Skeletal muscle satellite cell (primary cell): Measurements from ENCODE around the gene HMGA1.
A peak's percentile ranks its signal among the peaks of the same experiment; 100 is the strongest.
"Not testable (repeated sequence)": the region's sequence is repeated elsewhere in the genome, so short reads cannot be mapped to it uniquely, and the experiment has no call there.

Source experiments
- H3K27me3 ChIP-seq: 2 replicates; pipeline ENCODE4 v1.7.0; 2013; ENCODE audit warnings: low read length; ENCODE audit not compliant: control insufficient read depth, insufficient read depth
- H3K36me3 ChIP-seq: 2 replicates; pipeline ENCODE4 v1.7.0; 2013; ENCODE audit warnings: mild to moderate bottlenecking, control low read depth, low read length; ENCODE audit not compliant: insufficient read depth
- H3K4me1 ChIP-seq: 2 replicates; pipeline ENCODE4 v1.7.0; 2013; ENCODE audit warnings: low read length; ENCODE audit not compliant: control insufficient read depth, insufficient read depth
- H3K4me2 ChIP-seq: 2 replicates; pipeline ENCODE4 v1.7.0; 2013; ENCODE audit warnings: mild to moderate bottlenecking, low read length
- H3K4me3 ChIP-seq: 2 replicates; pipeline ENCODE4 v1.7.0; 2013; ENCODE audit warnings: low read length
- H3K9ac ChIP-seq: 2 replicates; pipeline ENCODE4 v1.7.0; 2013; ENCODE audit warnings: mild to moderate bottlenecking, low read depth, low read length, moderate library complexity
- H3K9me3 ChIP-seq: replicated peaks from 2 replicates; pipeline ENCODE4 v1.7.0; 2013; ENCODE audit warnings: mild to moderate bottlenecking, control low read depth, low read length

Gene HMGA1

GRCh38 chr6:34243901-34244884 is 7.5 kb downstream of the HMGA1 start:
- peaks cover 55% of the 10 kb centered on the region for H3K36me3 ChIP-seq
- H3K4me2 ChIP-seq = peak overlapping the region; percentile 75
- H3K27me3 ChIP-seq = no peaks in the 10 kb centered on the region
- H3K4me3 ChIP-seq = peak overlapping the region; percentile 51
- no peaks in the 10 kb centered on the region for H3K9me3 ChIP-seq
- H3K9ac ChIP-seq = peak overlapping the region; percentile 80
- H3K4me1 ChIP-seq = peaks cover 92% of the 10 kb centered on the region

GRCh38 chr6:34245032-34245760 is 8.5 kb downstream of the HMGA1 start:
- peaks cover 82% of the 10 kb centered on the region for H3K4me1 ChIP-seq

GRCh38 chr6:34245761-34246140 is 9.1 kb downstream of the HMGA1 start:
- H3K4me2 ChIP-seq, H3K9me3 ChIP-seq, H3K4me3 ChIP-seq, H3K9ac ChIP-seq, H3K27me3 ChIP-seq: not testable (repeated sequence)
- peaks cover 39% of the 10 kb centered on the region for H3K36me3 ChIP-seq
- H3K4me1 ChIP-seq = peaks cover 76% of the 10 kb centered on the region

More at GRCh38 chr6:34245032-34245760, 8.5 kb downstream of the HMGA1 start:
- not testable (repeated sequence) for H3K9ac ChIP-seq, H3K4me2 ChIP-seq, H3K27me3 ChIP-seq, H3K4me3 ChIP-seq, H3K9me3 ChIP-seq
- peaks cover 45% of the 10 kb centered on the region for H3K36me3 ChIP-seq

GRCh38 chr6:34246249-34246562 is 9.5 kb downstream of the HMGA1 start:
- Histone ChIP-seq H3K9ac (no peak overlapping the region), H3K4me3 (no peak overlapping the region), H3K9me3 (no peaks in the 10 kb centered on the region), H3K36me3 (peaks cover 34% of the 10 kb centered on the region), H3K4me1 (peaks cover 72% of the 10 kb centered on the region), H3K4me2 (peak overlapping the region; percentile 97), H3K27me3 (no peaks in the 10 kb centered on the region)

- Histone ChIP-seq H3K4me2 (peak overlapping the region; percentile 97), H3K4me1 (peaks cover 66% of the 10 kb centered on the region), H3K4me3 (no peak overlapping the region), H3K9me3 (no peaks in the 10 kb centered on the region), H3K27me3 (no peaks in the 10 kb centered on the region), H3K9ac (no peak overlapping the region), H3K36me3 (peaks cover 29% of the 10 kb centered on the region)
Observed at GRCh38 chr6:34246563-34247391, 10.1 kb downstream of the HMGA1 start.

GRCh38 chr6:34247481-34248197 is 11.0 kb downstream of the HMGA1 start:
- no peaks in the 10 kb centered on the region for H3K9me3 ChIP-seq
- no peaks in the 10 kb centered on the region for H3K27me3 ChIP-seq
- H3K4me3 ChIP-seq = peak overlapping the region; percentile 84
- H3K4me1 ChIP-seq = peaks cover 57% of the 10 kb centered on the region
- H3K36me3 ChIP-seq = peaks cover 20% of the 10 kb centered on the region
- peak overlapping the region; percentile 84 for H3K9ac ChIP-seq
- peak overlapping the region; percentile 97 for H3K4me2 ChIP-seq

- peaks cover 18% of the 10 kb centered on the region for H3K36me3 ChIP-seq
- no peaks in the 10 kb centered on the region for H3K9me3 ChIP-seq
- peak overlapping the region; percentile 97 for H3K4me2 ChIP-seq
- H3K9ac ChIP-seq = peak overlapping the region; percentile 84
- peak overlapping the region; percentile 84 for H3K4me3 ChIP-seq
- peaks cover 51% of the 10 kb centered on the region for H3K4me1 ChIP-seq
- H3K27me3 ChIP-seq = no peaks in the 10 kb centered on the region
Observed at GRCh38 chr6:34248198-34248726, 11.6 kb downstream of the HMGA1 start.

- peak within 1 kb of the TSS; percentile 84 for H3K4me3 ChIP-seq
- H3K27me3 ChIP-seq = no peaks in the 10 kb centered on the region
- peaks cover 11% of the 10 kb centered on the region for H3K36me3 ChIP-seq
- H3K9ac ChIP-seq = peak within 1 kb of the TSS; percentile 91
- no peaks in the 10 kb centered on the region for H3K9me3 ChIP-seq
- peak within 1 kb of the TSS; percentile 97 for H3K4me2 ChIP-seq
- H3K4me1 ChIP-seq = peaks cover 45% of the 10 kb centered on the region
Observed at GRCh38 chr6:34248727-34249468, 12.2 kb downstream of the HMGA1 start, which contains the start of gene SMIM29. TSS of gene SMIM29 (minus strand) at chr6:34249006. CDS start at chr6:34247791, 1,215 bp downstream.

GRCh38 chr6:34249469-34250261 is 13.0 kb downstream of the HMGA1 start:
- peaks cover 38% of the 10 kb centered on the region for H3K4me1 ChIP-seq
- peaks cover 11% of the 10 kb centered on the region for H3K36me3 ChIP-seq
- peak overlapping the region; percentile 90 for H3K4me2 ChIP-seq
- no peaks in the 10 kb centered on the region for H3K27me3 ChIP-seq
- peak overlapping the region; percentile 91 for H3K9ac ChIP-seq
- H3K4me3 ChIP-seq = peak overlapping the region; percentile 84
- no peaks in the 10 kb centered on the region for H3K9me3 ChIP-seq
